ENCODE results near the gene KRT14.

Gene KRT14

GRCh38 chr17:41633556-41634199 is 47.0 kb upstream of the KRT14 start:
- Histone ChIP-seq H3K4me2 (ENCODE audit: low read length) (no peak overlapping the region), H3K4me3 (ENCODE audit: low read depth, low read length, poor library complexity, severe bottlenecking) (no peak overlapping the region), H3K79me2 (ENCODE audit: insufficient read depth, low read length) (no peaks in the 10 kb centered on the region), H3F3A (ENCODE audit: insufficient read depth, low read length) (no peaks in the 10 kb centered on the region), H3K9me3 (ENCODE audit: low read length) (no peaks in the 10 kb centered on the region), H2AFZ (ENCODE audit: low read length) (no peak overlapping the region), H3K4me1 (ENCODE audit: insufficient read depth, low read length, severe bottlenecking) (no peaks in the 10 kb centered on the region), H3K27me3 (ENCODE audit: insufficient read depth, low read length) (no peaks in the 10 kb centered on the region), H3K9me2 (ENCODE audit: low read depth, low read length) (no peaks in the 10 kb centered on the region), H3K36me3 (ENCODE audit: insufficient read depth, low read length) (no peaks in the 10 kb centered on the region), H4K20me1 (ENCODE audit: insufficient read depth, low read length) (no peaks in the 10 kb centered on the region), H3K27ac (ENCODE audit: low read depth, low read length, poor library complexity, severe bottlenecking) (no peak overlapping the region), H3K9ac (ENCODE audit: low read length) (no peak overlapping the region)
- TF ChIP-seq EZH2 (IDR thresholded peaks at IDR 0.05; ENCODE audit: borderline replicate concordance, low read length) (no peak), CTCF (IDR thresholded peaks at IDR 0.05; ENCODE audit: low read length) (no peak)

GRCh38 chr17:41632482-41633105 is 45.9 kb upstream of the KRT14 start:
- Histone ChIP-seq H3F3A (ENCODE audit: insufficient read depth, low read length) (no peaks in the 10 kb centered on the region), H3K9ac (ENCODE audit: low read length) (no peak overlapping the region), H4K20me1 (ENCODE audit: insufficient read depth, low read length) (no peaks in the 10 kb centered on the region), H3K4me2 (ENCODE audit: low read length) (no peak overlapping the region), H3K27ac (ENCODE audit: low read depth, low read length, poor library complexity, severe bottlenecking) (no peak overlapping the region), H3K79me2 (ENCODE audit: insufficient read depth, low read length) (no peaks in the 10 kb centered on the region), H3K4me1 (ENCODE audit: insufficient read depth, low read length, severe bottlenecking) (no peaks in the 10 kb centered on the region), H3K36me3 (ENCODE audit: insufficient read depth, low read length) (no peaks in the 10 kb centered on the region), H3K4me3 (ENCODE audit: low read depth, low read length, poor library complexity, severe bottlenecking) (no peak overlapping the region), H3K9me3 (ENCODE audit: low read length) (no peaks in the 10 kb centered on the region), H3K27me3 (ENCODE audit: insufficient read depth, low read length) (no peaks in the 10 kb centered on the region), H3K9me2 (ENCODE audit: low read depth, low read length) (no peaks in the 10 kb centered on the region), H2AFZ (ENCODE audit: low read length) (no peak overlapping the region)
- no peak for TF ChIP-seq CTCF (IDR thresholded peaks at IDR 0.05; ENCODE audit: low read length)
- no peak for TF ChIP-seq EZH2 (IDR thresholded peaks at IDR 0.05; ENCODE audit: borderline replicate concordance, low read length)

GRCh38 chr17:41631898-41632285 is 45.2 kb upstream of the KRT14 start:
- H3K4me1 ChIP-seq (ENCODE audit: insufficient read depth, low read length, severe bottlenecking): no peaks in the 10 kb centered on the region

More at GRCh38 chr17:41631898-41632285, 45.2 kb upstream of the KRT14 start:
- H3K36me3 ChIP-seq (ENCODE audit: insufficient read depth, low read length): no peaks in the 10 kb centered on the region
- H3K27ac ChIP-seq (ENCODE audit: low read depth, low read length, poor library complexity, severe bottlenecking): no peak overlapping the region
- H4K20me1 ChIP-seq (ENCODE audit: insufficient read depth, low read length): no peaks in the 10 kb centered on the region
- TF ChIP-seq EZH2 (IDR thresholded peaks at IDR 0.05; ENCODE audit: borderline replicate concordance, low read length) (no peak), CTCF (IDR thresholded peaks at IDR 0.05; ENCODE audit: low read length) (no peak)
- no peaks in the 10 kb centered on the region for H3K79me2 ChIP-seq (ENCODE audit: insufficient read depth, low read length)
- H2AFZ ChIP-seq (ENCODE audit: low read length): no peak overlapping the region
- H3K9ac ChIP-seq (ENCODE audit: low read length): no peak overlapping the region
- H3K9me2 ChIP-seq (ENCODE audit: low read depth, low read length): no peaks in the 10 kb centered on the region
- no peaks in the 10 kb centered on the region for H3F3A ChIP-seq (ENCODE audit: insufficient read depth, low read length)
- H3K4me3 ChIP-seq (ENCODE audit: low read depth, low read length, poor library complexity, severe bottlenecking): no peak overlapping the region
- no peaks in the 10 kb centered on the region for H3K9me3 ChIP-seq (ENCODE audit: low read length)
- no peaks in the 10 kb centered on the region for H3K27me3 ChIP-seq (ENCODE audit: insufficient read depth, low read length)
- H3K4me2 ChIP-seq (ENCODE audit: low read length): no peak overlapping the region

Data from OCI-LY1 (cell line).